Measurements from ENCODE around the gene EFCAB3.
A peak's percentile ranks its signal among the peaks of the same experiment; 100 is the strongest.
"Not testable (repeated sequence)": the region's sequence is repeated elsewhere in the genome, so short reads cannot be mapped to it uniquely, and the experiment has no call there.

Gene EFCAB3

DNA sequence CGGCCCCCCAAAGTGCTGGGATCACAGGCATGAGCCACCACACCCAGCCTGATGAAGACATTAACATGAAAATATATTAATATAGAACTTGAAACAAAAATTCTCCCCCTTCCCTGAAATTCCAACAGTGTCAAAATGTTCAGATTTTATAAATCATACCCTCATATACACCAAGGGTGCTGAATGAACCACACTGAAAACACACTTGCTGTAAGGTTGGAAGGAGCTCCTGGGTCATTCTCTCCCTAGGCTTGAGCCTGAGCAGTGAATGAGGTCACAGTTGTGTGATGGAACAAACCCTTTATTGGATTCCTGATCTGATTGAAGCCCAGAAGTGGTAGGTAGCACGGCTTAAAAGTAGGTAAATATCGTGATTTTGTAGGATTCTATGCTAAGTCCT is at the start of gene EFCAB3:
Gene EFCAB3, plus strand, starts transcription at position 301 of the 400 bp plus-strand sequence. CDS start 2,427 bp downstream, outside the sequence.
- DNase-seq (ENCODE audit: low read depth): no peak

DNA sequence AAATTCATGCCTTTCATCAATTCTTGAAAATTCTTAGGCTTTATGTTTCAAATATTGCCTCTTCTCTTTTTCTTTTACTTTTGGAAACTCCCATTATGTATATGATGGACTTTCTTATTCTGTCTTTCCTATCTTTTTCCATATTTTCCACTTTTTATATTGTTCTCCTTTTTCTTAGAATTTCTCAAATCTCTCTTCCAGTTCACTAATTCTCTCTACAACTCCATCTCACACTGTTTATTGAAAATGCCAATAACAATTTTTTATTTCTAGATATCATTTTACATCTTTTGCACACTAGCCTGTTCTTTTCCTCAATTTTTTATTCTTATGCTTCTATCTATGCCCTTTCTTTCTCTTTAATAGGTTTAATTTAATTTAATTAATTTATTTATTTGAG is 43.8 kb upstream of the EFCAB3 start:
- DNase-seq (ENCODE audit: low read depth): no peak

DNA sequence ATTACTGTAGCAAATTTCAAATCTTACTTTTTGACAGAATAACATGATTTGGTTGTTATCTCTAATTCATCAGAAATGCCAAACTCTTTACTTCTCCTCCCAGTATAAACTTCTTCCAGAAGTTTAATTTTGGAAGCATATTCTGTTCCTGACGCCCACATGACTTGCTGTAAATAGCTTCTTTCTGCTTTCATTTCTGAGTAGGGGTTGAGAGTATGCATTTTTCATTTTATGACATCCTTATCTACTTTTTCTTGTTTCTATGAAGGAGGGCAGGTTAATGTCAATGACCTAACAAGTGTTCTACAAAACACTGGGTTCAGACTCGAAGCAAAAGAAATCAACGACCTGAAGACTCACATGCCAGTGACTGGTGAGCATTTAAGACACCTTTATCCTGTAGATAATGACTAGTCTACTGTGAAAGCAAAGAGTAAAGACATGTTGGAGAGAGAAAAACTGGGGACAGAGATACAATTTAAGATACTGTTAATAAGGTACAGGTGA is 36.5 kb upstream of the EFCAB3 start:
- DNase-seq (ENCODE audit: low read depth): no peak

DNA sequence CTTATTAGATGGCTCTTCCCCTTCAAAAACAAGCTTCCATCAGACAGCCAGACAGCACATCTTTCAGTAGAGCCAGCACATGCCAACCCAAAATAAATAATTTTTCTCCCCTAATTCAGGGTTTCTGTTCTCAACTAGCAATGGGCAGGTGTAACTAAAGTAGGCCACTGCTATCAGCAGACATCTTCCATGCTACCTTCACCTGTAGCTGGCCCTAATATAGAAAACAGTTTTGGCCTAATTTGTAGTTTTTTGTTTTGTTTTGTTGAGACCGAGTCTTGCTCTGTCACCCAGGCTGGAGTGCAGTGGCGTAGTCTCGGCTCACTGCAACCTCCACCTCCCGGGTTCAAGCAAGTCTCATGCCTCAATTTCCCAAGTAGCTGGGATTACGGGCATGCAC is 29.2 kb upstream of the EFCAB3 start:
- DNase-seq (ENCODE audit: low read depth): no peak

DNA sequence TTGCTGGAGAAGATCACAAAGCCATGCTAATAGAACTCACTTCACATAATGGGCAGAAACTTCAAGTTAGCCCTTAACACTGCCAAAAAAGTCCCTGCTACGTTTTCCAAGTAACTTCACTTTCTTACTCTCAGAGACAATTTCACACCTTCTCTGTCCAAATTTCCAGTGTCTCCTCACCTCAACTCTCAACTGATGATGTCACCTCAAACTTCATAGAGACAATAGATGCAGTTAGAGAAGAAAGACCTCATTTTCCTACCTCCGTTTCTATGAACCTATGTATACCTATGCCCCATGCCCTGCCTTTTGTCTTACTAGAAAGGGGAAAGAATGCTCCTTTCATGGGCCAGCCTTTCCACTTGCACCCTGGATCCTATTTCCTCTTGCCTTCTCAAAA is 14.2 kb upstream of the EFCAB3 start:
- no peak for DNase-seq (ENCODE audit: low read depth)

DNA sequence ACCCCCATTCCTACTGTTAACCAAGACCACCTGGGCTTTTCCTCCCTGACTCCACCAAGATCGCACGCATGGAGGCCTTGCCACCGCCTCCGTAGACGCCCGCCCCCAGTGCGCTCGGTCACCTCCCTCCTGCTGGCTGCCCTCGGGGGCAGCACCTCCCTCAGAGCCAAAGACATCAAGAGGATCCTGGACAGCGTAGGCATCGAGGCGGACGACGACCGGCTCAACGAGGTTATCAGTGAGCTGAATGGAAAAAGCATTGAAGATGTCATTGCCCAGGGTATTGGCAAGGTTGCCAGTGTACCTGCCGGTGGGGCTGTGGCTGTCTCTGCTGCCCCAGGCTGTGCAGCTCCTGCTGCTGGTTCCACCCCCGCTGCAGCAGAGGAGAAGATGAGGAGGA is 1.2 kb downstream of the EFCAB3 start:
- DNase-seq (ENCODE audit: low read depth): no peak

DNA sequence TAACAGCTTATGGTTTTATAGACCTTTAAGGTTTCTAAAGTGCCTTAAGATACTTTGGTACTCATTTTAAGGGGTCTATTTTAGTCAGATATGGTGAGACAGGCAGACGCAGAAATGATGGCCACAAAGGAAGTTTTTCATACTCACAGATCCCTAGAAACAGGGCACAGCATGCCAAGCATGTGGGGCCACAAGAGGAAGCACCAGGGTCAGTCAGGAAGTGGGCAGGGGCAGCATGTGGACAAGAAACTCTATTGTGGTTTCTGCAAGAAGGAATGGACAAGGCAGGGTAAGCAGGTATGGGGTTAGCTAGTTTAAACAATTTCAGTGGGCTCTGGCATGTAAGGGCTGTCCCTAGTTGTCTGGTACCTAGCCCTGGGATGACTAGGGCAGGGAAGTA is 8.5 kb downstream of the EFCAB3 start:
- no peak for DNase-seq (ENCODE audit: low read depth)

DNA sequence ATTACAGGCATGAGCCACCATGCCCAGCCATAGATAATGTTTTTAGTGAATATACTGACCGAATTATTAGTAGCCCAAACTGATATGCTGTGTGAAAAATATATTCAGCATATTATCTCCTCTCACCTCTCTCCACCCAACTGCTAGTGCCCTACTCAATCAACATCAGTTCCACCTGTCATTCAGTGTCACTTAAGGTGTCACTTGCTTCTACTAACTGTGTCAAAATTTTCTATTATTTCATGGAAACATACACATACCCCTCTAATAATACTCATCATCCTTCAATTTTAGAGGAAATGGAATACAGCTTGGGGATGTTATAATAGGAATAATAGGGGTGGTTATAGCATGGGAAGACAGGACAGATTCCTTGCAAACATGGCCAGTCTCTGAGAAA is 12.6 kb downstream of the EFCAB3 start:
- no peak for DNase-seq (ENCODE audit: low read depth)

DNA sequence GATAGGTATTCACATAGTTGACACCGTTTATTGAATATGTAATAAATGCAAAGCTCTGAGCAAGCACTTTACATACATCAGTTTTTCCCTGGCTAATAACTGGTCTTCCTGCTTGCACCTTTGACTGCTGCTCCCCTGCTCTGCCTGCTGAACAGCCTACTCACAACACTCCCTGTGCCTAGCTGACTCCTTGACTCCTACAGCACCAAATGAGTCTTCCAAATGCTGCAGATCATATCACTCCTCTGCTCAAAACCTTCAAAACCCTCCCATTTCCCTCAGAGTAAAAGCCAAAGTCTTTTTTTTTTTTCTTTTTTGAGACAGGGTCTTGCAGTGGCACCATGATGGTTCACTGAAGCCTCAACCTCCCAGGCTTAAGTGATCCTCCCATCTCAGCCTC is 18.5 kb downstream of the EFCAB3 start:
- DNase-seq (ENCODE audit: low read depth): no peak

DNA sequence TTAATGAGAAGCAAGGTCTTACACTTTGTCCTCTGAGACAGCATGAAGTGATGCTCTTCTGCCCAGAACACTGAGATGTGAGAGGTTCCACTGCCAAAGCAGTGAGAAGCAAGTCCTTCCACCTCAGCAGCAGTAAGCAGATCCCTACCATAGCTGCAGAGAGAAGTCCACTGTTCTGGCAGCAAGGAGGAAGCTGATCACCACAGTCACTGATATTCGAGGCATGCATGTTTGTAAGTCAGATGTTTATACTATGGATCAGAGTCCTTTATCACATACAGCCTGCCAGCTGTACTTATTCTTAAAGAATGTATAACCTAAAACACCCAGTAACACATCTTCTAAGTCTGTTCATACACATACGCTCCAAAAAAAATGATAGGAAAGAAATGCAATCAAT is 25.1 kb downstream of the EFCAB3 start:
- no peak for DNase-seq (ENCODE audit: low read depth)

DNA sequence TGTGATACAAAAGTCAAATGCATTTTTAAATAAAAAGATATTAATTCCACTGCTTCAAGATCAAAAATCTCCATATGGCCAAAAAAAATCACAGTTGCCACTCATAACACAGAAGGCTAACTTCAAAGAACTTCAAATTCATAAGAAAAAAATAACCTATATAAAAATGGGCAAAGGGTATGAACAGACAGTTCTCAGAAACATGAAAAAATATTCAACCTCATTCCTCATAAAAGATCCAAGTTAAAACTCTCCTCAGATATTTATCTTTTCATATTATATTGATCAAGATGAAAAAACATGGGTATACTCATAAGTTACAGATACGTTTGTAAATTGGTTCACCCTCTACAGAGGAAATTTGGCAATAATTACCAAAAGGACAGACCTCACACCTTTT is 32.7 kb downstream of the EFCAB3 start:
- not testable (repeated sequence) for DNase-seq (ENCODE audit: low read depth)

DNA sequence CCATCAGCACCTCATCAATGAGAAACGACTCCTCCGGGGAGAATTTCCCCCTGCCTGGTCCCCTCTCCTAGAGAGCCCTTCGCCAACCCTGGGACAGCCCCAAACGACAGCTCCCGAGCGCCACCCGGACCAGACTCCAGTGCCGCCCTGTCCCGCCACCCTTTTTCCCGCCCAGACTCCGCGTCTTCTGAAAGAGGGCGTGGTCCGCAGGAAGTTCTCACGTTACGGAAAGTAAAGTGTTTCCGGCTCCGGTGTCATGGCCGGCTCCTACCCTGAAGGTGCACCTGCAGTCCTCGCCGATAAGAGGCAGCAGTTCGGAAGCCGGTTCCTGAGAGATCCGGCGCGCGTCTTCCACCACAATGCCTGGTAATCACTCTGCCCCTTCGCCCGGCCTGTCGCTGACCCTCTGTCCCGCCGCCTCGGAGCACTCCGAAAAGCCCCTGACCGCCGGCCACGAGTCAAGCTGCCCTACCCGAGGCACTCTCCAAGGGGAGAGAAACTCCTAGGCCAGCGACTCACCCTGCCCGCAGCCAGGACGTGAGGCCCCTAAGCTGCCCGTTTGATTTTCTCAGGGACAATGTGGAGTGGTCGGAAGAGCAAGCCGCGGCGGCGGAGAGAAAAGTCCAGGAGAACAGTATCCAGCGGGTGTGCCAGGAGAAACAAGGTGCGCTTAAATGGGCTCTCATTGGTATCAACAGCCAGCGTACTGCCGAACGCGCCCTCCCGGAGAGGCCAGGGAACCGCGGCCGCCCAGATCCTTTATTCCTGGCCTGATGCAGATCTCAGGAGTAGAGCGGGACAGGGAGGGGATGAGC is 43.5 kb downstream of the EFCAB3 start, which contains the start of gene METTL2A:
Gene METTL2A, plus strand, starts transcription at position 251 of the 815 bp plus-strand sequence. Its CDS starts 6 bp downstream, at position 257.
- peak; percentile 76 for DNase-seq (ENCODE audit: low read depth)

DNA sequence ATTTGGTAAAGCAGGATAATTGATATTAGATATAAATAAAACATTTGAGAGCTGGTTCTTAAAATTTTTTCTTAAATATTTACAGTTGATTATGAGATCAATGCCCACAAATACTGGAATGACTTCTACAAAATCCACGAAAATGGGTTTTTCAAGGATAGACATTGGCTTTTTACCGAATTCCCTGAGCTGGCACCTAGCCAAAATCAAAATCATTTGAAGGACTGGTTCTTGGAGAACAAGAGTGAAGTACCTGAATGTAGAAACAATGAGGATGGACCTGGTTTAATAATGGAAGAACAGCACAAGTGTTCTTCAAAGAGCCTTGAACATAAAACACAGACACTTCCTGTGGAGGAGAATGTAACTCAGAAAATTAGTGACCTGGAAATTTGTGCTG is 45.9 kb downstream of the EFCAB3 start:
- not testable (repeated sequence) for DNase-seq (ENCODE audit: low read depth)

DNA sequence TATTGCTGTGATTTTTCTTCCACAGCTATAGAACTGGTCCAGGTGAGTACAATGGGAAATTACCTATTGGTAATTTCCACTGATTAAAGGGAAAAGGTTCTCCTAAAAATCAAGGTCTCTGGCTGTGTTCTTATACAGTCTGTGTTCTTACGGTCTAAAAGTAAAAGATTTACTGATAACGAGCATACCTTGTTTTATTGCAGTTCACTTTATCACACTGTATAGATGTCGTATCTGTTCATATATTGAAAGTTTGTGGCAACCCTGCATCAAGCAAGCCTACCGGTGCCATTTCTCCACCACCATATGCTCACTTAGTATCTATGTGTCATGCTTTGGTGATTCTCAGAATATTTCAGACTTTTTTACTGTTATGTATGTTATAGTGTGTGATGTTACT is 54.9 kb downstream of the EFCAB3 start:
- DNase-seq (ENCODE audit: low read depth): not testable (repeated sequence)

DNA sequence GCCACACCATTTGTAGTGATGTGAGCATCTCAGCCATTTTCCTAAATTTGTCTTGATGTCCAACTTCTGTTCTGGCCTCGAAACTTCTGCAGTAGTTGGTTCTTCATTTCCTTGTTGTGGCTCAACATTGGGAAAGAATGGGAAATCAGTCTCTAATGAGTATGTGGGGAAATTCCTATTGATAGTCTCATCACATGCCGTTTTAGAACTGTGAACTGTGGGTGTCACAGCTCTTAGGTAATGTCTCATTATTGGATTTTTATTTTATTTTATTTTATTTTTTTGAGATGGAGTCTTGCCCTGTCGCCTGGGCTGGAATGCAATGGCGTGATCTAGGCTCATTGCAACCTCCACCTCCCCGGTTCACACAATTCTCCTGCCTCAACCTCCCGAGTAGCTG is 60.8 kb downstream of the EFCAB3 start:
- not testable (repeated sequence) for DNase-seq (ENCODE audit: low read depth)

DNA sequence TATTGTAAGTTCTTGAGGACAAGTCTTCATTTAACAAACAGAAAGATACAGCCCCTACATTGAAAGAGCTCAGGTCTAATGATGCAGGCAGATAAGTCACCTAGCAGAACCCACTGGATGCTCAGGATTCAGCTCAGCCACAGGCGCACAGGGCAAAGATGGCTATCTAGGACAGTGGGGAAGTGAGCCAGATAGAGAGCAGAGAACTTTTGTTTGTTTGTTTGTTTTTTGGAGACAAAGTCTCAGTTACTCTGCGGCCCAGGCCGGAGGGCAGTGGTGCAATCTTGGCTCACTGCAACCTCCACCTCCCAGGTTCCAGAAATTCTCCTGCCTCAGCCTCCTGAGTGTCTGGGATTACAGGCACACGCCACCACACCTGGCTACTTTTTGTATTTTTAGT is 63.7 kb downstream of the EFCAB3 start:
- no peak for DNase-seq (ENCODE audit: low read depth)

DNA sequence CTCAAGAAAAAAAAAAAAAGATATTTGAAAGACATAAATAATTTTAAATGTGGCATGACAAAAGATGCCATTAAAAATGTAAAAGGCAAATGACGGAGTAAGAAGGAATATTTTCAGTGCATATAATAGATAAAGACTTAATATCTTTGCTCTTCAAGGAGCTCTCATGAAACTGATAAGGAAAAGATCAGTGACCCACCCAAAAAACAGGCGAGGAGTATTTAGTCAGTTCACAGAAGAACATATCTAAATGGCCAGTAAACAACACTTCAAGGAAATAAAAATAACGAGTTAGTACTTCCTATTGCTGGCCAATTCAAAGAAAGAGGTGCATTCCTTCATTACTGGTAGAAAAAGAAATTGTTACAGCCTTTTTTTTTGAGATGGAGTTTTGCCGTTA is 65.4 kb downstream of the EFCAB3 start:
- DNase-seq (ENCODE audit: low read depth): not testable (repeated sequence)

DNA sequence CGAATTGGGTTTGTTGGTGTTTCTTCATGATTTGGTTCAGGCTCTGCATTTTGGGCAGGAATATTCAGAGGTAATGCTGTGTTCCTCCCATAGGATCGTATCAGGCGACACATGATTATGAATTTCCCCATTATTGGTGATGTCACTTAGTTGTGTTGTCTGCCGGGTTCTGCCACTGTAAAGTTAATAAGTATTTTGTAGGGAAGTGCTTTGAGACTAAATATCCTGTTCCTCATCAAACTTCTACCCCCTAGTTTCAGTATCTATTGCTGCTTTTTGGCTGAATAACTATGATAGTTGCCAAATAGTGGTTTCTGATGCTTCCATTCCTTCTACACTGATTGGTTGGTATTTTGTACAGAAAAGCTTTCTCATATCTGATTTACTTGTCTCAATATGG is 71.8 kb downstream of the EFCAB3 start:
- not testable (repeated sequence) for DNase-seq (ENCODE audit: low read depth)

DNA sequence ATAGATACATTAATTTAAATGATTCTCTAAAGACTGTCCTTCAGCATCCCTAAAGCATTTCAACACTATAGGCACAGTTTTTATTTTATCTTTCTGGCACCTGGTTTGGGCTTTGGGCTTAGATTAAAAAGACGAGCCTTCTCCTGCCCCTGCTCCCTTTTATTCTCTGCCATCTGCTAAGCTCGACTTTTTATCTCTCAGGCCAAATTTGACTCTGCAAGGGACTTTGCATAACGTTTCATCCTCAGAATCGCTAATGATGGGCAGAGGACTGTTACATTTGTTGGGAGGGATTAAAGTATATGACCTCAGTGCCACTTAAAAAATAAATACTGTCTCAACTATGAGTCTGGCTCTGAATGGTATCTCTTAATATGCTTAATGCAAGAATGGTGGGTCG is 72.7 kb downstream of the EFCAB3 start:
- DNase-seq (ENCODE audit: low read depth): not testable (repeated sequence)

DNA sequence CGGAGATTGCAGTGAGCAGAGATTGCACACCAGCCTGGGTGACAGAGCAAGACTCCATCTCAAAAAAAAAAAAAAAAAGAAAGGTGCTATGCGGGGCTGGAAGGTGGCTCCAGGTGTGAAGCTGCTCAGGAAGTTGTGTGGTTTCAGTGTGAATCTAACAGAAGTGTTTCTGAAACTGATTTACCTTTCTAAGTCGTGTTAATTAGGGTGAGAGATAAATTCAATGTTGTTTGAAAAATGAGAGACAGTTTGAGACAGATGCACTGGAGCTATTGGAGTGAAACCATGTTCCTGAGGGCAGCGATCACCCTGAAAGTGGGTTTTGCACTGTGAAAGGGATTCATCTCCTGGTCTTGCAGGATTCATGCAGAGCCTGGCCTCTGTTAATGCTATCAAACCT is 73.3 kb downstream of the EFCAB3 start:
- not testable (repeated sequence) for DNase-seq (ENCODE audit: low read depth)

DNA sequence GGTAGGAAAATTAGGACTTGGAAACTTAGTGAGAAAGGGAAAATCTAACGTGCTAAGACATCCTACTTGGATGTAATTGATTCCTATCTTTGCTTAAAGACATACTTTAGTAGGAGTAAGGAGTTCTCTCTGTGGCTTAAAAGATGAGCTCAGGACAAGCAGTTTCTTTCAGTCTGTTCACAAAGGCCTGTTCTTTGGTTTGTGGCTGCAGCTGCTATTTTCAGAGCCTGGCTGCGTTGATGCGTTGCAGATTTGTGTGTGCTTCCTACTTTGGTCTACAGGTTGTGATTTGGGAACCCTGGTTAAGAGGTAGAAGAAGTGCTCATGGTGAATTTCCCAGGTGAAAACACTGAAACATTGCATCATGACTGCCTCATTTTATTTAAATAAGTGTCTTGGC is 73.8 kb downstream of the EFCAB3 start:
- DNase-seq (ENCODE audit: low read depth): not testable (repeated sequence)

DNA sequence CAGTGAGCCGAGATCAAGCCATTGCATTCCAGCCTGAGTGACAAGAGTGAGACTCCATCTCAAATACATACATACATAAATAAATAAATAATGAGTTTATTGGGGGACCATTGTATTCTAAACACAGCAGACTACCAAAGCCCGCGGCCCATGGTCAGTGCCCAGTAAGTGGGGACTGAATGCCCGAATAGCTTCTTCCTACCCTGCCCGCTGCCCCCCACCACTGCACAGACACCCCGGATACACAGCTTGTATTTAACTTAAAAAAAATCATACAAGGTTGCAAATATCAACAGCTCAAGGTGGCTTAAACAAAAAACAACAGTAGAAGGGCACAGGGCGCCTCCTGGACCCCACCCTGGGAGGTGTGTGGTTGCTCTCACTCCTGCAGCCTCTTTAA is 75.7 kb downstream of the EFCAB3 start:
- no peak for DNase-seq (ENCODE audit: low read depth)

DNA sequence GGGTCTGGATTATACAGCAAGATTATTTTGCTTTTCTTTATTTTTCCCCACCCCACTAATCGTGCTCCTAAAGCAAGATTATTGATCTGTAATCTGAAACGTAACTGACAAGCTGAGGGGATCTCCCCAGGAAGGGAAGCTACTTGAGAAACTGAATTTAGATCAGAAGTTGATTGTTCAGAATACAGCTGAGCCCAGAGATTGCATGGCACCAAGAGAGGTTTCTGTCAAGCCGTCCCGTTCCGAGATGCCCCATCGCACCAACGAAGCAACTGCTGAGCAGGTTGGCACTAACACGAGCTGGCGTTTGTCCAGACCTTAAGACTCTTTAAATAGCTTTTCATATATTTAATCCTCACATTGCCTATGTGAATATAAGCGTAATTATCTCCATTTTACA is 78.1 kb downstream of the EFCAB3 start:
- DNase-seq (ENCODE audit: low read depth): not testable (repeated sequence)

DNA sequence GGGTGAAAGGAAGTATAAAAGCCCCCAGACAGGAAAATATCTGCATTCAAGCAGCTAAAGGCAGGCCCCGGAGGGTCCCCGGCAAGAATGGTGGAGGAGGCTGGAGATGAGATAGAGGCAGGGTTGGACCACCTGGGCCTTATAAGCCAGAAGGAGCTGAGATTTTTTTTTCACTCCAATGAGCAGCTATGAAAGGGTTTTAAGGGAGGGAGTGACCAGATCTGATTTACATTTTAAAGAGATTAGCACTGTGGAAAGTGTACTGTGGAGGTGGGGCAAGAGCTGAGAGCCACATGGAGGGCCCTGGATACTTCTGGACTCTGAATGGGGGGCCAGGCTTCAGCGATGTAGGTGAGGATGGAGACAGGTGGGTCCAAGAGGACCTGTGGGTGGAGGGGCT is 84.1 kb downstream of the EFCAB3 start:
- not testable (repeated sequence) for DNase-seq (ENCODE audit: low read depth)
